Right ventricle myocardium superior (tissue), 1 donor: Measurements from ENCODE around the gene AKIP1. TPM values are rescaled to one million over a fixed set of nuclear protein-coding genes. Genes with fewer than 3 reads are reported as not detected.
A peak's percentile ranks its signal among the peaks of the same experiment; 100 is the strongest.
"Not testable (repeated sequence)": the region's sequence is repeated elsewhere in the genome, so short reads cannot be mapped to it uniquely, and the experiment has no call there.

Source experiments
- ATAC-seq: fragments of 200-7000 bp; cut with Tn5 transposase; one replicate; pipeline ENCODE4 v1.9.1; 2020; ENCODE audit warnings: mild to moderate bottlenecking; ENCODE audit not compliant: poor library complexity
- DNase-seq: peaks from one replicate; pipeline ENCODE4 v3.0.0-alpha.2; 2020
- intact Hi-C: fragments of 100-400 bp; cut with DNase I; formaldehyde crosslinking; loops from one replicate; pipeline ENCODE4 v1.11.2; 2022
- total RNA-seq: library from RNA; stranded (reverse); fragmentation: NEBNext Ultra II Directional; extraction: Animal tissue kit (Norgen Biotek cat#: 25700); gene quantifications from one replicate; pipeline ENCODE4 v1.2.1, GENCODE V29; 2021
- donor health status: DM: no; HTN: yes; CAD: no; lungs with severe emphysema.

Gene AKIP1
- total RNA-seq, 1 donor from 2014 or later = 26.8 TPM

DNA sequence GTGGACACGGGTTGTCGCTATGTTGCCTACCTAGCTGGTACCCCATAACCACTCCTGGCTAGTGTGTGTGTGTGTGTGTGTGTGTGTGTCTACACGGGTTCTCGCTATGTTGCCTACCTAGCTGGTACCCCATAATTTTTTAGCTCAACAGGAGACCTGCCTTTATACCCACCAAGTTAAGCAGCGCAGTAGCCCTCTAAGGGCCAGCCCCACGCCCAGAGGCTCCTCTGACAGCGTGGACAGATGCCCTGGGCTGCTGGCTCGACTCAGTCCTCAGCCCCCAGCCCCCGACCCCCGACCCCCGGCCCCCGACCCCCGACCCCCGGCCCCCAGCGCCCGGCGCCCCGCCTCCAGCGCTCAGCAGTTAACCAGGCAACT, 351 bp upstream of the AKIP1 start:
- intact Hi-C loops = loop anchor here (5.0 kb wide), 1 partner anchor 228 kb away; the partner anchor contains the start of genes RPL27A and TRIM66
- no peak for DNase-seq
- peak; percentile 3 for ATAC-seq

DNA sequence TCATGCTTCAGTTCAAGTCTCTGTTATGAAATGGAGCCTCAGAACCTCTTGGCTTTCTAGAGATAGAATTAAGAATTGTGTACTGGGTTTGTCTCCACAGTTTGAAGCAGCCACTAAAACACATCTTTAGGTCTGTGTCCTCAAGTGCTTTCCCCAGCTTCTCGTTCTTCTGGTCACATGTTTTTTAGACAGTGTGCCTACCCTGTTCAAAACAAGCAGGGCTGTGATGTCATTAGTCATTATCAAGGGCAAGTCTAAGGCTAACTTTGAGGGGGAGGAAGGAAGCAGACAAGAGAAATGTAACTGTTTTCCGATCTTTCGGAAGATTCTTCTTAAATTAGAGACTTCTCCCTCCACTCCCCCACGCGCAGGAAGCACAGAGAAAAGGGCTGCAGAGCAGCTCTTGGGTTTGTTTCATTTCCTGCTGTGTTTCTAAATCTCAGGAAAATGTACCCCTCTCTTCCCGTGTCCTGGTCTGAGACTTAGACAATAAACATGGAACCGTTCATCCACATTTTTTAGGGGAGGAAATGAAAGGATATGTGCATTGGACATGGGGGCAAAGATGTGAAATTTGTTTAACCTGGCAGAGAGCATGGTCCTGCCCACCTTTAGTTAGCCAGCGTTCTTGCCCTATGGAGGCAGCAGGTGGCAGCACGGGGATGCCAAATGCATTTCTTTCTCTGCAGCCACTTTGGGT, 3.1 kb downstream of the AKIP1 start:
- no peak for ATAC-seq
- no peak for DNase-seq

DNA sequence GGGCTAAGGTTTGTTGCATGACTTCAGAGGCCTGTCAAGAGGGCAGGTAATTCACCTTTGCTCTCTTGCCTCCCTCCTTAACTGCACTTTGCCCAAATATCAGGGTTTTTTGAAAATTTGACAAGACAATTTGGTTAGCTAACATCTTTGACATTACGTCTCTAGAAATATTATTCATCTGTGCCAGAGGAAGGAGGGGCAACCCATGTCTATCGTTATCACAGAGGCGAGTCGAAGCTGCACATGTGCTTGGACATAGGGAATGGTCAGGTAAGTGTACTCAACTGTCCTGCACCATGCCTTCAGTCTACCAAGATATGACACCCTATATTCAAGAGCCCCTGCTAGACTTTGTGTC, 3.7 kb downstream of the AKIP1 start:
- intact Hi-C loops = loop anchor here (5.0 kb wide), 1 partner anchor 232 kb away; the partner anchor contains the start of genes RPL27A and TRIM66
- no peak for DNase-seq
- no peak for ATAC-seq

More for the DNA sequence above, 3.1 kb downstream of the AKIP1 start:
- intact Hi-C loops = loop anchor here (5.0 kb wide), 1 partner anchor 232 kb away; the partner anchor contains the start of genes RPL27A and TRIM66

DNA sequence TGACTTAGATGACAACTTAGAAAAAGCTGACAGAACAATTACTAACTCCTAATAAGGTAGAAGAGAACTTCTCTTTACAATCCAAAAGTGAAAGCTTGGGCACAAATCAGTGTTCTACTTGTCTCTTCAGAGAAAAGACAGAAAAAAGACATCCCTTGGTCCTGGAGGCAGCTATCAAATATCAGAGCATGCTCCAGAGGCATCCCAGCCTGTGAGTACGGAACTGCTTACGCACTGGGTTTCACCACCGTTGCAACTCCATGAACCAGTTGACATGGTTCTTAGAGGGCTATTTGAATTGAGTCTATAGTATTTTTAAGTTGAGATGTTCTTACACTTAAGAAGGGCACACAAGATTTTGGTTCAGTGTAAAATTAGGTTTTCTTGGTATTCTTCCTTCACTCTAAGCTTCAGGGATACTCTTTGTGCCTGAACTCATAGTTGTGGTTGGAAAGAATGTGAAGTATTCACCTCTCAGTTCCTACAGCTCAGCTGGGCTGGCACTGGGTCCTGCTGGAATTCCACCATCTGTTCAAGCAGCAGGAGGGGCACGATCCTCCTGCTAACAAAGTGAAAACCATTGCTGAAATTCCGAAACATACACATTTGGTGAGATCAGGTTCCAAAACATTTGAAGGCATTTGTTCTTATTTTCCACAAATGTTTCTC, 6.3 kb downstream of the AKIP1 start:
- ATAC-seq (peak; percentile 66), DNase-seq (no peak)
- intact Hi-C loops = no loop called here

DNA sequence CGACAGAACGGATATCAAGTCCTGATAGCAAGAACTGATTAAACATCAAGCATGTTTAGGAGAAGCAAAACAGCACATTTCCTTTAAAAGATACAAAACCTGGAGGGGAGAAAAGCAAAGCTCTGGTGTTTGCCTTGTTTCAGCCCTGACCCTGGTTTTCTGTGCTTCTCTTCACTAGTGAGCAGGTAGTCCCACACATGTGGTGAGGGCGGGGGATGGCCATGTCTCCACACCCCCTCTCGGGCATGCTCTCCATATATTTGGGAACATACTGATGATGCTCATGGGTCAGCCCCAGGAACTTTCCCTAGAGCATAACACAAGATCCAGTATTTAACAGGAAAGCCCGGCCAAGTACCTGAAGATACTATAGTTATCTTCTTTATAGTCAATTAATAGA, 11.7 kb downstream of the AKIP1 start:
- ATAC-seq (no peak), DNase-seq (no peak)
- intact Hi-C loops = no loop called here

DNA sequence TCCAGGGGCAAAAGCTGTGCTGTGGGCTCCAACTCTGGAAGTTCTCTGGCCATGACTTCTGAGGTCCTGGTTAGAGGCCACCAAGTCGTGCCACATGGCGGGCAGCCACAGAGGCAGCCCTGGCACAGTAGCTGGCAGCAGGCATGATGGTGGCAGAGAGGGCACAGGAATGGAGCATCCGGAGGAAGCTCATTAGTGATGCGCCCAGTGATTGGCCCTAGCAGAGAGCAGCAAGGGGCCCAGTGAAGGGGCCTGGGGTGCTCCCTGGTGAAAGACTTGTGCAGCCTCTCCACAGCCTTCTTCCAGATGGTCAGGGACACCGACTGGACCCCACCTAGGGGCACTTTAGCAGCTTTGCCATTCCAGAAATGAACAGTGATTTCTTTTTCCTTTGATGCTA, 14.7 kb downstream of the AKIP1 start:
- DNase-seq (no peak), ATAC-seq (no peak)
- intact Hi-C loops = no loop called here

DNA sequence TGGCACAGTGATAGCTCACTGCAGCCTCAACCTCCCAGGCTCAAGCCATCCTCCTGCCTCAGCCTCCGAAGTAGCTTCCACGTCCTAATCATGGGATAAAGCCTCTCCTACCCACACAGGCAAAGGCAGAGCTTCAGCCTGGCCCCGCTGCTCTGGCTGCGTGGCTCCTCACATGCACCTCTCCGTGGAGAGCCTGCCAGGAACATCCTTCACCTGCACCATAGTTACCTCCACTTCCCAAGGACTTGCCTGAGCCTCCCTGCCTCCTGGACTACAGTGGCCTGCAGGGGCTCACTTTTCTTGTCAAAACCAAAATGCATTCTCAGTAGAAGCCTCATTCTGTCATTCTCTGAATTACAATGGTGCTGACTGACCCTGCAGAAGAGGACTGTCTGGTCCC, 15.2 kb downstream of the AKIP1 start:
- ATAC-seq (no peak), DNase-seq (no peak)
- intact Hi-C loops = no loop called here

DNA sequence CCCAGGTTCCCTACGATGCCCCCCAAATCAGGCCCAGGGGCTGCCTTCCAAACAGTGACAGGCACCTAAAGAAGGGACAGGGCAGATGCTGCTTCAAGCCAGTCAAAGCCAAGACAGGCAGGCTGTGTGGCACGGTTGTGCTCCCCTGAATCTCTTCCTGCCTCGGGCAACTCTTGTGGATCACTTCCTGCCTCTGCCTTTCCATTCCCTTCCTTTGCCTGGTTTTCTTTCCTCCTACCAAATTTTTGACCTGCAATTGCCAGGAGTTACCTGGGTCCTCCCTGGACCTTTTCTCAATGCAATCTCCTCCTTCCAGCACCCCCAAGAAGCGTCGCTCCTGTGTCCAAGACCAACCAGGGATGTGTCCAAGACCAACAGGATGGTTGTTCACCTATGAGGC, 16.2 kb downstream of the AKIP1 start:
- intact Hi-C loops = no loop called here
- DNase-seq = no peak
- ATAC-seq = no peak

DNA sequence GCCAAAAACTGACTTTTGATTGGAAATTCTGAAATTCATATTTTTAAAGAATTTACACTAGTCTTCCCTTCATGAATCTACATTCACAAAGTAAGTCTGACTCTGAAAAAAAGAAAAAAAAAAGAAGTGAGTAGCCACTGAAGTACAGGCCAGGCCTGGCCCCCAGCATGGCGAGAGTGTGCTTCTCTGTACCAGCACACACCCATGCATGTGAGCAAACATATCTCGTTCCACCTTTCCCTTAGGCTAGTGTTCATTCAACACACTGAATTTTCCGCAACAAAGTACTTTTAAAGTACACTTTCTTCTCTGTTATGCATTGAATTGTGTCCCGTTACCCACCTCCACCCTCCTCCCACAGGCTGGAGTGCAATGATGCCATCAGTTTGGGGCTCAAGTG, 17.2 kb downstream of the AKIP1 start:
- DNase-seq (no peak), ATAC-seq (no peak)
- intact Hi-C loops = no loop called here

DNA sequence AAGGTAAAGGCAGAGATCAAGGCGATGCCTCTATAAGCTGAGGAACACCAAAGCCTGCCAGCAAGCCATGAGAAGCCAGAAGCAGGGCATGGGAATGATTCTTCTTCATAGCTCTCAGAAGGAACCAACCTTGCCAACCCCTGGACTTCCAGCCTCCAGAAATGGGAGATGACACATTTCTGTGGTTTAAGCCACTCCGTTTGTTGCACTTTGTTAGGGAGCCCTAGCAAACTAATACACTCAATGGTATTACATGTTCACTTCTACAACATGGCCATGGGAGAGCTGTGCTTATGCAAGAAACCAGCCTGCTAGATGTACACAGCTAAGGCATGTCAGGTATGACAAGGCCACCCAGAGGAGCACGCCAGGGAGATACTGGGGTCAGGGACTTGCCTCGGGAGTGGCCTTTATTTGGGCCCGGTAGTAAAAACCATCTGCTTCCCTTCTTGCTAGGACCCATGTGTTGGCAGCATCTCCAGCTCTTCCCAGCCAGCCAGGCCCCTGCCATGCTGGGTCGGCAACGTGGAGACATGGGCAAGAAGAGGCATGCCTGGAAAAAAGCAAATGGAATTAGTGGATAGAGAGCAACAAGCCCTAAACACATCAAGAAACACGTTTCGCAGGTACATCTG, 18.1 kb downstream of the AKIP1 start:
- intact Hi-C loops = no loop called here
- no peak for ATAC-seq
- no peak for DNase-seq

DNA sequence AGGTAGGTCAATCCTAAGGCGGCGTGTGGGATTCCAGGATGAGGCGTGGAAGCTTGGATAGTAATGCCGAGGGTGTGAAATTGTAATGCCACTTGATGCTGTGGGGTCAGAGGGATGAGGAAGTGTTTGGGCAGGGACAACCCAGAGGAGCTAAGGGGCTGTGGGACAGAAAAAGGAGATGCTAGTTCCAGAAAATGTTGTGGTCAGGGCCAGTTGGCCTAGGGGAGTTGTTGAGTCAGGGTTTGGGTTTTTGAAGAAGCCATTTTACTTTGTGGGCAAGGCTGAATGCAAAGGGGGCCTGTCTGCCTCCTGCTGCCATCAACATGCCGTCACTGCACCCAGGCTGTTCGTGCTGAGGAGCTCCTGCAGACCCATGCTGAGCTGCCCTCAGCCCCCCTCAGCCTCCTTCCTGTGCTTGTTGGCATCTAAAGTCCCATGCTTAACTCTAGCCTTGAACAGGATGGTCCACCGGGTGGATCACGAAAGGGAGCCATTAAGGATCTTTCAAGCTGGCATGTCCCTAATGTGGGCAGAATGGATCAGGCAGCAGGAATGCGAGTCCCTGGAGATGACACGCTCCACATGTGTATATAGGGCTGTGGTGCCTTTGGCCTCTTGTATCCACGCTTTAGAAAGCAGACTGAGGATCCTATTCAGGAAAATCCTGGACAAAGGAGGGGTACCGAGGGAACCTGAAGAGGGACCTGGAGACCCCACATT, 19.6 kb downstream of the AKIP1 start:
- intact Hi-C loops = no loop called here
- ATAC-seq = no peak
- DNase-seq = no peak

DNA sequence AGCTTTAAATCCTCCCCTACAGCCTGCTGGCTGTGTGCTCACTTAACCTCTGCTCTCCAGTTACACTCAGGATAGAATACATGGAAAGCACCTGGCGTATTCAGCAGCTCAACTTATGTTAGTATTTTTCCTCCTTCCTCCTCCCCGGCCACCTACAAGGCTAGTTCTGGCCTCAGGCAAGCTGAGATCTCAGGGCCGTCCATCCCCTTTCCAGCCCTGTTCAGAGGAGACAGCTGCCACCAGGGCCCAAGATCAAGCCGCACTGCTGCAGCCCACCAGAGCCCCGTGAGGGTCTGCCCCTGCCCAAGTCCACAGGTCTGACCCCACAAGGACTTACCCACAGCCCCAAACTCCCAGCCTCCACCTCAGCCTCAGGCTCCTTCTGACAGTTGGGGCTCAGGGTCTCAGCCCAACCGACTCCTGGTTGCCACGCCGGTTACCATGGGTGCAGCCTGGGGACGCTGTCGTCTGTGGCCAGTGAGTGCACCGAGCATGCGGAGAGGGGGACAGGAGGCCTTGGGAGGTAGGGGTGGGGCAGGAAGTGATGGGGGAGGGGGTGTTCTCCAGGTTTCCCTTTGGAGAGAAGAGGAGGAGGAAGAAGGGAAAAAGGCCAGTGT, 21.7 kb downstream of the AKIP1 start, which contains the start of gene C11orf16:
TSS of gene C11orf16 (minus strand) at position 384 of the 617 bp plus-strand sequence. CDS start 639 bp downstream, outside the sequence.
- no peak for ATAC-seq
- intact Hi-C loops = no loop called here
- no peak for DNase-seq

DNA sequence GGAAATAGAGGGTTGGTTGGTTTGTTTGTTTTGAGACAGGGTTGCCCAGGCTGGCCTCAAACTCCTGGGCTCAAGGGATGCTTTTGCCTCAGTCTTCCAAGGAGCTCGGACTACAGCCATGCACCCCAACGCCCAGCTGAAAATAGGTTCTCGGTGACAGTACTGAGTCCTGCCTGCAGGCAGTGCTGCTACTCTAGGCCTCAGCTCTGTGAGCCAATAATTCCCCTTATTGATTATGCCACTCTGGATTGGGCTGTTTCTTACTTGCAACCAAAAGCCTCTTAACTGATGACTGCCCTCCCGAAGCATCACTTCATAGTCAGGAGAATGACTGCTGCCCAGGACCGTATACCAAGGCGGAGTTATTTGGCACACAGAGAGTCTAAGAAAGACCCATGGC, 22.9 kb downstream of the AKIP1 start:
- intact Hi-C loops = no loop called here
- DNase-seq (no peak), ATAC-seq (no peak)

DNA sequence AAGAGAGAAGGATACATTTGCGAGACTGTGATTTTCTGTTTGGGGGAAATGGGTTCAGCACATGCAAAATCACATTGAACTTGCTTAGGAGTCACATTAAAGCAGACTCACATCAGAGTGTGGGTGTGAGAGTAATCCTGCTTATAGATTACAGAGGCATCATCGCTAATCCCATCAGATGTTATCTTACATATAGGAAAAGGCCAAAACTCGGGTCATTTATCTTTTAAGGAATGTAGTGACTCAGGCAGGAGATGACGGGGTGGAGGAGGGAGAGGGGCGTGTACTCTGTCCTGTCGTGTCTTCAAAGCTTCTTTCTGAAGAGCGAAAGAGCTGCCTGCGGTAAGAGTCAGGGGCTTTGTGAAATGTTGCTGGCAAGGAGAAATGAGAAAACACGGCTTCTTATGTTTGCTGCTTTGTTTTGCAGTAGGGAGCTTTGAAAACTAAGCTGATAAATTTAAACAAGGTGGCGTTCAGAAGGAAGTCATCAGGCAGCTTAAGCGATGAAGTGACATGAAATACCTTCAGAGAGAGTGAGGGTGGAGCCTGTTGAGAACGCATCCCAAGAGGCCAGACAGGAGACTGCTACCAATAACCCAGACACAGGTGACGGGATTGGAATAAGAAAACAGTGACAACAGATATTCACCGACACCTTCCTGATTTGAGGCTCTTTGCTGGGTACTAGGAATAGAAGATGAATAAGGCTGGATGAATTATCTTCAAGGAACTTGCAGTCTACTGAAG, 23.9 kb downstream of the AKIP1 start:
- DNase-seq = no peak
- no peak for ATAC-seq
- intact Hi-C loops = no loop called here

DNA sequence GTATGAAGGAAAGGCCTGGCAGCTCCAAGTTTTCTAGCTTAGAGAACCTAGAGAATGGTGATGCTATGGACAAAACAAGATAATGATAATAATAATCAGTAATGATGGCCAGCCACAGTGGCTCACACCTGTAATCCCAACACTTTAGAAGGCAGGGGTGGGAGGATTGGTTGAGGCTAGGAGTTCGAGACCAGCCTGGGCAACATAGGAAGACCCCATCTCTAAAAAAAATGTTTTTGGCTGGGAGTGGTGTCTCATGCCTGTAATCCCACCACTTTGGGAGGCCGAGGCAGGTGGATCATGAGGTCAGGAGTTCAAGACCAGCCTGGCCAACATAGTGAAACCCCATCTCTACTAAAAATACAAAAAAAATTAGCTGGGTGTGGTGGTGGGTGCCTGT, 24.8 kb downstream of the AKIP1 start:
- ATAC-seq, DNase-seq, intact Hi-C loops: not testable (repeated sequence)

DNA sequence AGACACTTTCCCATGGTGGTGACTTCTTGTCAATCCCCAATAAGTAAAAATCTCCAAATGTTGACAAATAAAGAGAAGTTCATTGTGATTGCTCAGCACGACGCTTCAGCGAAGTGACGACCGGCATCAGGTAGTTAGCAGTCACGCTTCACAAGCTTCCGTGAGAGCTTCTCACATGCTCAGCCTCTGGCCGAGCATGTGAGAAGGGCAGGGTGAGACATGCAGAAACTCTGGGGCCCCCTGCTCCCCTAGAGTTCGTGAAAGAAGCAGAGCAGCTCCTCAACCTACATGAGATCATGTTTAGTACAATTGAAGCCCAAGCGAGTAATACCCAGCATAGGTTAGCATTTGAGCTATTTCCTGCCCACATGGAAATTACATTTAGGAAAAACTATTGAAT, 26.2 kb downstream of the AKIP1 start:
- ATAC-seq = no peak
- intact Hi-C loops = no loop called here

DNA sequence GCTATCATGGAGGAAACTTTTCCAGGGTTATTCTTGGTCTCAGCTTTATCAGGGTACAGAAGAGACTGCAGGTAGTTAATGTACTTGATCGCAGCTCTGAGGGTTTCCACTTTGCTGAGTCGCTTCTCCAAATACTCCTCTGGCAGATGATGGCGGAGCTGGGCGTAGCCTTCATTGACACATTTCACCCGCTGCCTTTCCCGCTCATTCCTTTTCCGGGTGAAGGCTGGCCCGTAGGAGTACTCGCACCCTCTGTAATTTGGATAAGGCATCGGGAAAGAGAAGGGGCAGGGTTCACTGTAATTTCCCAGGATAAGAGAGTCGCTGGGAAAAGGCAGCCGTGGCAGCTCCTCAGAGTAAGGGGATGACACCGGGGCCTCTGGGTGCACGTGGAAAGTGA, 26.7 kb downstream of the AKIP1 start:
- DNase-seq = no peak
- ATAC-seq = no peak
- intact Hi-C loops = no loop called here

More for the DNA sequence above, 26.2 kb downstream of the AKIP1 start:
- DNase-seq = no peak
